Choroid plexus epithelial cell (primary cell): ENCODE data around the gene MPZL2.

ENCODE experiments used
- DNase-seq: peaks from one replicate; pipeline ENCODE4 v3.0.0-alpha.2; 2010; ENCODE audit warnings: low read depth
- H3K4me3 ChIP-seq: 2 replicates; pipeline ENCODE4 v1.5.1; 2011; ENCODE audit warnings: low read depth, mild to moderate bottlenecking, control low read depth, low read length, moderate library complexity
- TF ChIP-seq, protein P1 (sequence below): conservative IDR thresholded peaks from 2 replicates; pipeline ENCODE4 v1.5.1; 2011; ENCODE audit warnings: low read depth, mild to moderate bottlenecking, control low read depth, inconsistent platforms, low read length, moderate library complexity

The MPZL2 gene

GRCh38 chr11:118295199-118295598 is 31.1 kb upstream of the MPZL2 start:
- H3K4me3 ChIP-seq, result no peak overlapping the region
- TF ChIP-seq, protein P1, sequence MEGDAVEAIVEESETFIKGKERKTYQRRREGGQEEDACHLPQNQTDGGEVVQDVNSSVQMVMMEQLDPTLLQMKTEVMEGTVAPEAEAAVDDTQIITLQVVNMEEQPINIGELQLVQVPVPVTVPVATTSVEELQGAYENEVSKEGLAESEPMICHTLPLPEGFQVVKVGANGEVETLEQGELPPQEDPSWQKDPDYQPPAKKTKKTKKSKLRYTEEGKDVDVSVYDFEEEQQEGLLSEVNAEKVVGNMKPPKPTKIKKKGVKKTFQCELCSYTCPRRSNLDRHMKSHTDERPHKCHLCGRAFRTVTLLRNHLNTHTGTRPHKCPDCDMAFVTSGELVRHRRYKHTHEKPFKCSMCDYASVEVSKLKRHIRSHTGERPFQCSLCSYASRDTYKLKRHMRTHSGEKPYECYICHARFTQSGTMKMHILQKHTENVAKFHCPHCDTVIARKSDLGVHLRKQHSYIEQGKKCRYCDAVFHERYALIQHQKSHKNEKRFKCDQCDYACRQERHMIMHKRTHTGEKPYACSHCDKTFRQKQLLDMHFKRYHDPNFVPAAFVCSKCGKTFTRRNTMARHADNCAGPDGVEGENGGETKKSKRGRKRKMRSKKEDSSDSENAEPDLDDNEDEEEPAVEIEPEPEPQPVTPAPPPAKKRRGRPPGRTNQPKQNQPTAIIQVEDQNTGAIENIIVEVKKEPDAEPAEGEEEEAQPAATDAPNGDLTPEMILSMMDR, result no peak
- DNase-seq, result no peak

GRCh38 chr11:118294053-118294452 is 30.0 kb upstream of the MPZL2 start:
- no peak overlapping the region for H3K4me3 ChIP-seq
- TF ChIP-seq, protein P1, result no peak
- no peak for DNase-seq

DNA sequence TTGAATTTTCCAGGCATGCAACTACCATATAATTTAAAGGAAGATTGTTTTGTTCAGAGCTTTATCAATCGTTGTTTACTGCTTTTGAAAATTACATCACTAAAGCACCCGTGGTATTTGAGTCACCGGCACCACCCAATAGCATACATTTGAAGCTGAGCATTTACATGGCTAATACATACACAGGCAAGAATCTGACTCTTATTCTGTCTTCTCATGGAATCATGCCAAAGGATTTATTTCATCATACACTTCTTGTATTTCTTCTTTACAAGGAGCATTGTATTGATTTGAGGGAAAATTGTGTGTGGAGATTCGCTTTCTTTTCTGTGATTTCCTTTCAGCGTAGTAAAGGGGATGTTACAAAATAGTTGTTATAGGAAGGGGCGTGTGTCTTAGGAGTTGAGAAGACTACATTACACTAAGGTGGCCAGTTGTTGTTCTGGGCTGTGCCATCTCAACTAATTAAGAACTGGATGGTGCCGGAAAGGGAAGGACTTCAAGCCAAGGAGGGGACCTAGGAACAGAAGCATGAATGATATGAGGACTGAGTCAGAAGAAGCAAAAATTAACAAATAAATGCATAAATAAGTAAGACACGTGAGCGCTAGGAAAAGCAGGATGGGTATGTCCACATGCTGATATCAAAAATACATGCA is 27.5 kb upstream of the MPZL2 start:
- TF ChIP-seq, protein P1, result no peak
- H3K4me3 ChIP-seq, result no peak overlapping the region
- DNase-seq, result peak; percentile 15

DNA sequence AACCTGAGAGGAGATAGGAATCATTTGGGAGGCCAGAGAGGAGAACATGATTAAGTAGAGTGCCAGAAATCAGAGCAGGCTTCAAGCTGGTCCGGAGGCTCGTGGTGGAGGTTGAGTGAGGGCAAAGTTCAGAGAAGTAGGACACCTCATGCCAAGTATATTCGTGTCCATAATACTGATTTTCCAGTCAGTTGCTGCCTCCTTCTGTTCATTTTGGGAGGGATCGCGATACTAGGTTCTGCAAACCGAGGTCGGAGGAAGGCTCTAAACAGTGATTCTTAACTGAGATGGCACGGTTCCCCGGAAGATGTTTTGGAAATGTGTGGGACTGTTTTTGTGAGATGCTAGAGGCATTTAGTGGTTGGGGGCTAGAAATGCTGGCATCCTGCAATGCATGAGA is 26.8 kb upstream of the MPZL2 start:
- TF ChIP-seq, protein P1, result peak; percentile 23
- DNase-seq, result peak; percentile 11
- no peak overlapping the region for H3K4me3 ChIP-seq

GRCh38 chr11:118289401-118289800 is 25.3 kb upstream of the MPZL2 start:
- H3K4me3 ChIP-seq, result no peak overlapping the region
- no peak for DNase-seq
- TF ChIP-seq, protein P1, result no peak

- no peak overlapping the region for H3K4me3 ChIP-seq
- TF ChIP-seq, protein P1, result no peak
- no peak for DNase-seq
These were observed 22.9 kb upstream of the MPZL2 start for GRCh38 chr11:118287006-118287405.

- no peak for DNase-seq
- TF ChIP-seq, protein P1, result no peak
- H3K4me3 ChIP-seq, result no peak overlapping the region
These were observed 22.4 kb upstream of the MPZL2 start for GRCh38 chr11:118286545-118286944.
